Endothelial cell (in vitro differentiated cells): ENCODE measurements around the gene VDR. TPM values are rescaled to one million over a fixed set of nuclear protein-coding genes. Genes with fewer than 3 reads are reported as not detected.

Experiments used
- DNase-seq: peaks from one replicate; pipeline ENCODE4 v3.0.0; 2021; ENCODE audit warnings: low spot score
- H3K27ac Mint-ChIP-seq: one replicate; pipeline ENCODE4 v1.8.0; 2021; ENCODE audit warnings: mixed read lengths, inconsistent platforms; ENCODE audit not compliant: unreplicated experiment
- H3K27me3 Mint-ChIP-seq: one replicate; pipeline ENCODE4 v1.8.0; 2021; ENCODE audit warnings: mild to moderate bottlenecking, moderate library complexity, mixed read lengths, inconsistent platforms; ENCODE audit not compliant: unreplicated experiment
- H3K36me3 Mint-ChIP-seq: one replicate; pipeline ENCODE4 v1.8.0; 2021; ENCODE audit warnings: mild to moderate bottlenecking, low read depth, mixed read lengths, inconsistent platforms; ENCODE audit not compliant: unreplicated experiment
- H3K4me1 Mint-ChIP-seq: one replicate; pipeline ENCODE4 v1.8.0; 2021; ENCODE audit warnings: mild to moderate bottlenecking, mixed read lengths, inconsistent platforms; ENCODE audit not compliant: unreplicated experiment
- H3K4me3 Mint-ChIP-seq: one replicate; pipeline ENCODE4 v1.8.0; 2021; ENCODE audit warnings: mild to moderate bottlenecking, mixed read lengths, inconsistent platforms; ENCODE audit not compliant: unreplicated experiment
- H3K9me3 Mint-ChIP-seq: one replicate; pipeline ENCODE4 v1.8.0; 2021; ENCODE audit warnings: mixed read lengths, inconsistent platforms; ENCODE audit not compliant: unreplicated experiment
- CTCF ChIP-seq: fragments of 200-600 bp; sonication (generic); IDR thresholded peaks from one replicate; pipeline ENCODE4 v1.5.0; 2021; ENCODE audit warnings: antibody characterized with exemption; ENCODE audit not compliant: unreplicated experiment
- total RNA-seq: library from RNA; stranded (reverse); fragmentation: NEBNext Ultra II Directional; extraction: Animal tissue kit (Norgen Biotek cat#: 25700); gene quantifications from one replicate; pipeline ENCODE4 v1.2.1, GENCODE V29; 2021; ENCODE audit not compliant: unreplicated experiment

The VDR gene
- total RNA-seq, 1 donor from 2014 or later, result 2.3 TPM

- TF ChIP-seq CTCF, result no peak
- H3K27ac Mint-ChIP-seq, result no peak overlapping the region
- peaks cover 67% of the 10 kb centered on the region for H3K4me1 Mint-ChIP-seq
- H3K9me3 Mint-ChIP-seq, result no peaks in the 10 kb centered on the region
- H3K27me3 Mint-ChIP-seq, result peaks cover 26% of the 10 kb centered on the region
- H3K4me3 Mint-ChIP-seq, result no peak overlapping the region
- H3K36me3 Mint-ChIP-seq, result no peaks in the 10 kb centered on the region
- DNase-seq, result no peak
Observed at GRCh38 chr12:47824198-47824597, 80.6 kb downstream of the VDR start.

GRCh38 chr12:47823422-47824086 is 81.2 kb downstream of the VDR start:
- Mint-ChIP-seq H3K27me3 (peaks cover 29% of the 10 kb centered on the region), H3K36me3 (peaks cover under 1% of the 10 kb centered on the region), H3K27ac (peak overlapping the region; percentile 61), H3K9me3 (no peaks in the 10 kb centered on the region), H3K4me3 (no peak overlapping the region), H3K4me1 (peaks cover 61% of the 10 kb centered on the region)
- no peak for DNase-seq
- no peak for TF ChIP-seq CTCF

GRCh38 chr12:47822863-47823262 is 81.9 kb downstream of the VDR start:
- peak overlapping the region; percentile 72 for H3K27ac Mint-ChIP-seq
- TF ChIP-seq CTCF, result no peak
- H3K9me3 Mint-ChIP-seq, result no peaks in the 10 kb centered on the region
- H3K4me3 Mint-ChIP-seq, result no peak overlapping the region
- no peak for DNase-seq
- peaks cover 8% of the 10 kb centered on the region for H3K36me3 Mint-ChIP-seq
- H3K4me1 Mint-ChIP-seq, result peaks cover 61% of the 10 kb centered on the region
- H3K27me3 Mint-ChIP-seq, result peaks cover 36% of the 10 kb centered on the region

- H3K4me3 Mint-ChIP-seq, result peak overlapping the region; percentile 32
- H3K9me3 Mint-ChIP-seq, result no peaks in the 10 kb centered on the region
- peak overlapping the region; percentile 100 for H3K27ac Mint-ChIP-seq
- peaks cover 11% of the 10 kb centered on the region for H3K36me3 Mint-ChIP-seq
- no peak for TF ChIP-seq CTCF
- peaks cover 65% of the 10 kb centered on the region for H3K4me1 Mint-ChIP-seq
- no peak for DNase-seq
- H3K27me3 Mint-ChIP-seq, result peaks cover 41% of the 10 kb centered on the region
Observed at GRCh38 chr12:47822401-47822800, 82.4 kb downstream of the VDR start.

GRCh38 chr12:47821346-47821706 is 83.5 kb downstream of the VDR start:
- TF ChIP-seq CTCF, result no peak
- peak overlapping the region; percentile 100 for H3K27ac Mint-ChIP-seq
- peaks cover 16% of the 10 kb centered on the region for H3K36me3 Mint-ChIP-seq
- H3K4me1 Mint-ChIP-seq, result peaks cover 72% of the 10 kb centered on the region
- peak overlapping the region; percentile 95 for H3K4me3 Mint-ChIP-seq
- DNase-seq, result no peak
- H3K9me3 Mint-ChIP-seq, result no peaks in the 10 kb centered on the region
- peaks cover 50% of the 10 kb centered on the region for H3K27me3 Mint-ChIP-seq
